Raji (cell line): ENCODE measurements around the gene CCDC12.

Experiments
- POLR2A ChIP-seq: IDR thresholded peaks from 2 replicates; pipeline ENCODE4 v1.6.1; 2011; ENCODE audit warnings: low read depth, low read length, control low read depth; ENCODE audit not compliant: insufficient read depth

Gene CCDC12

GRCh38 chr3:47010910-47011309 lies 34.4 kb upstream of the CCDC12 start:
- no peak for TF ChIP-seq POLR2A

- no peak for TF ChIP-seq POLR2A
These were observed 33.7 kb upstream of the CCDC12 start for GRCh38 chr3:47010111-47010712.

DNA sequence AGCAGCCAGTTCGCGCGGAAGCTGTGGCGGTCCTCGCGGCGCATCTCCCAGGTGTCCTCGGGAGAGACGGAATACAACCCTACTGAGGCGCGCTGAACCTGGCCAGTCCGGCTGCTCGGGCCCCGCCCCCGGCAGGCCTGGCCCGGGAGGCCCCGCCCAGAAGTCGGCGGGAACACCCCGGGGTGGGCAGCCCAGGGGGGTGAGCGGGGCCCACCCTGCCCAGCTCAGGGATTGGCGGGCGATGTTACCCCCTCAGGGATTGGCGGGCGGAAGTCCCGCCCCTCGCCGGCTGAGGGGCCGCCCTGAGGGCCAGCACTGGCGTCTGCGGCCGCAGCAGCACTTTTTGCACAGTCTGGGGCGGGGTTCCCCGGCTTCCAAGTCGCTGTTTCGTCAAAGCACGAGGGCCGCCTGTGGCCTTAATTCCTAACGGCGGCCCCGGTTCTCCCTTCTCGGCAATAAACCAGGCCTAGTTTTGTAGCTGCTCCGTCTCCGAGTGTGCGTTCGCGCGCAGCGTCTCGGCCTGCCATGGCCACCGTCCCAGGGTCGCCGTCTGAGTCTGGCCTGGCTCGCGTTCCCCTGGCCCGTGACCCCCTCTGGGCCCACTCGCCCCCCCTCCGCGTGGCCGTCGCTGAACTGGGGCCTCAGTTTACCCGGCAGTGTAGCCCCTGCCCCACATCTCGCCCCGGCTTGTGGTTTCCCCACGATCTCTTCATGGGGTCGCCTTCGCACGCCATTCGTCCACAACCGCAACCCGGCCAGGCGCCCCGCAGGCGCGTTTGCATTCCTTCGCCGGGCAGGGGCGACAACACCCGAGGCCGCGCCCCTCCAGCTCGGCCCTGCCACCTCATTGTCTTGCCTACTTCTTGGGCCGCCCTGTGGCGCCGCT lies 32.9 kb upstream of the CCDC12 start:
- no peak for TF ChIP-seq POLR2A

- TF ChIP-seq POLR2A = no peak
These were observed 32.3 kb upstream of the CCDC12 start for GRCh38 chr3:47008851-47009224.

- no peak for TF ChIP-seq POLR2A
These were observed 31.8 kb upstream of the CCDC12 start for GRCh38 chr3:47008234-47008796.

GRCh38 chr3:47007482-47008233 lies 31.1 kb upstream of the CCDC12 start:
- TF ChIP-seq POLR2A = no peak

- no peak for TF ChIP-seq POLR2A
These were observed 30.5 kb upstream of the CCDC12 start for GRCh38 chr3:47007001-47007400.

DNA sequence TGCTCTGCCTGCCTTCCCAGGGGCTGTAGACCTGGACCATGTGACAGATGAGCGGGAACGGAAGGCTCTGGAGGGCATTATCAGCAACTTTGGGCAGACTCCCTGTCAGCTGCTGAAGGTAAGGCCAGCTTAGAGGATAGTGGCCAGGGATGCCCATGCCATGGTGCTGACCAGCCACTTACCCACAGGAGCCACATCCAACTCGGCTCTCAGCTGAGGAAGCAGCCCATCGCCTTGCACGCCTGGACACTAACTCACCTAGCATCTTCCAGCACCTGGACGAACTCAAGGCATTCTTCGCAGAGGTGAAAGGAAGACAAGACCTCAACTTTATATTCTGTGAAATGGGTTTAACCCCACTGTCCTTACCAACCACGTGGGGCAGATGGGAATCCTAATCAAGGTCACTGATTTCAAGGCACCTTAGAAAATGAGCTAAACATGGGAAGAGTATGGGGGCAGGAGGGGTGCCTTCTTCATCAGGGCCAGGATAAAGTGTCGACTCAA lies 29.7 kb upstream of the CCDC12 start:
- no peak for TF ChIP-seq POLR2A

GRCh38 chr3:47005212-47006144 lies 28.9 kb upstream of the CCDC12 start:
- TF ChIP-seq POLR2A = no peak

DNA sequence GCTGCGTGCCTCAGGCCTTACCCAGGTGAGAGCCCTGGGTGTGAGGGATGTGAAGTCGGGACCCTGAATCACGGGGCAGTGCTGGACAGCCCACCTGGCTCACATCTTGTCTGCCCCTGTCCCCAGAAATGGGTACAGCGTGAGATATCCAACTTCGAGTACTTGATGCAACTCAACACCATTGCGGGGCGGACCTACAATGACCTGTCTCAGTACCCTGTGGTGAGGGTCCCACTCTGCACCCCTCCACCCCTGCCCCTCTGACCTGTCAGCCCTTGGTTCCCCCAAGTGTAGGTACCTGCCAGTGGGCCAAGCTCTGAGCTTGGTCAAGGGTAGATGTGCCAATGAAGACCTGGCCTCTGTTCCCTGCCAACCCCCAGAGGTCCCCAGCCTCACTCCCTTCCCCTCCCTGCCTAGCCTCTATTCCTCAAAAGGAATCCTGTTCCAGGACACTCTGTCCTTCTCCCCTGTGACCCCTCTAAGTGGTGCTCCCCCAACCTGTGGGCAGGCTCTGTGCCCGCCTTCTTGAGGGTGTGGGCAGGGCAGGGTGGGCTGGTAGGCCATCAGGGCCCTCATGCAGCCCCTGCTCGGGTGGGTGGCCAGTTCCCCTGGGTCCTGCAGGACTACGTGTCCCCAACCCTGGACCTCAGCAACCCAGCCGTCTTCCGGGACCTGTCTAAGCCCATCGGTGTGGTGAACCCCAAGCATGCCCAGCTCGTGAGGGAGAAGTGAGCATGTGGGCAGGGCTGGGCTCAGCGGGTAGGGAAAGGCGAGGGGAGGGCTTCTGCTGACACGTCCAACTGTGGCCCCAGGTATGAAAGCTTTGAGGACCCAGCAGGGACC lies 28.0 kb upstream of the CCDC12 start:
- no peak for TF ChIP-seq POLR2A

GRCh38 chr3:47003461-47004368 lies 27.2 kb upstream of the CCDC12 start:
- TF ChIP-seq POLR2A = no peak

- no peak for TF ChIP-seq POLR2A
These were observed 26.5 kb upstream of the CCDC12 start for GRCh38 chr3:47003056-47003410.

GRCh38 chr3:47002171-47003055 lies 25.9 kb upstream of the CCDC12 start:
- no peak for TF ChIP-seq POLR2A
